ENCODE results near the gene SLAMF1.
"Not testable (repeated sequence)": the region's sequence is repeated elsewhere in the genome, so short reads cannot be mapped to it uniquely, and the experiment has no call there.

The SLAMF1 gene

GRCh38 chr1:160560045-160560705 is 86.7 kb downstream of the SLAMF1 start:
- H3K27ac ChIP-seq (ENCODE audit: low read depth, low read length) = no peak overlapping the region
- H2BK5ac ChIP-seq (ENCODE audit: low read length) = no peak overlapping the region
- no peaks in the 10 kb centered on the region for H3K79me2 ChIP-seq (ENCODE audit: control insufficient read depth, insufficient read depth, low read length)
- H3K27me3 ChIP-seq (ENCODE audit: insufficient read depth, low read length, poor library complexity) = no peaks in the 10 kb centered on the region
- no CpG with 5 or more reads among the region's 4 CpGs for WGBS (ENCODE audit: extremely low coverage, insufficient coverage, low lambda C conversion rate)
- no peak overlapping the region for H2BK120ac ChIP-seq (ENCODE audit: low read depth, low read length)
- no peak overlapping the region for H3K18ac ChIP-seq (ENCODE audit: low read length)
- no peak overlapping the region for H3K4ac ChIP-seq (ENCODE audit: low read depth, low read length)
- no peaks in the 10 kb centered on the region for H3K36me3 ChIP-seq (ENCODE audit: control insufficient read depth, insufficient read depth, low read length)
- H3K4me3 ChIP-seq (ENCODE audit: low read length) = no peak overlapping the region
- no peak overlapping the region for H4K5ac ChIP-seq (ENCODE audit: low read length)
- no peak overlapping the region for H2BK15ac ChIP-seq (replicated peaks; ENCODE audit: low read depth)
- H3K9ac ChIP-seq (ENCODE audit: low read length) = no peak overlapping the region
- no peak overlapping the region for H3K4me2 ChIP-seq (ENCODE audit: low read length)
- no peak overlapping the region for H2AK5ac ChIP-seq (ENCODE audit: low read length)
- no peak overlapping the region for H3K23ac ChIP-seq (ENCODE audit: low read length)
- no peaks in the 10 kb centered on the region for H3K79me1 ChIP-seq (ENCODE audit: low read length)
- H3K56ac ChIP-seq (ENCODE audit: low read length) = no peak overlapping the region
- H4K8ac ChIP-seq (ENCODE audit: low read depth, low read length) = no peak overlapping the region
- no peaks in the 10 kb centered on the region for H3K4me1 ChIP-seq (ENCODE audit: control insufficient read depth, low read depth, low read length)
- no peak for DNase-seq

DNA sequence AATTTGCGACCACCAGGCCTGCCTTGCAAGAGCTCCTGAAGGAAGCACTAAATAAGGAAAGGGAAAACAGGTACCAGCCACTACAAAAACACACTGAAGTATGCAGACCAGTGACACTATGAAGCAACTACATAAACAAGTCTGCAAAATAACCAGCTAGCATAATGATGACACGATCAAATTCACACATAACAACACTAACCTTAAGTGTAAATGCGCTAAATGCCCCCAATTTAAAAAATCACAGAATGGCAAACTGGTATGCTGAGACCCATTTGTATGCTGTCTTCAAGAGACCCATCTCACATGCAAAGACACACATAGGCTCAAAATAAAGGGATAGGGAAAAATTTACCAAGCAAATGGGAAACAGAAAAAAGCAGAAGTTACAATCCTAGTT is 87.4 kb downstream of the SLAMF1 start:
- not testable (repeated sequence) for H2BK120ac ChIP-seq (ENCODE audit: low read depth, low read length); H3K79me1 ChIP-seq (ENCODE audit: low read length); H3K4ac ChIP-seq (ENCODE audit: low read depth, low read length); H3K27ac ChIP-seq (ENCODE audit: low read depth, low read length); H3K23ac ChIP-seq (ENCODE audit: low read length); H3K27me3 ChIP-seq (ENCODE audit: insufficient read depth, low read length, poor library complexity); H2BK15ac ChIP-seq (replicated peaks; ENCODE audit: low read depth); H3K36me3 ChIP-seq (ENCODE audit: control insufficient read depth, insufficient read depth, low read length); H3K4me1 ChIP-seq (ENCODE audit: control insufficient read depth, low read depth, low read length); DNase-seq; H2AK5ac ChIP-seq (ENCODE audit: low read length); H4K5ac ChIP-seq (ENCODE audit: low read length); H3K56ac ChIP-seq (ENCODE audit: low read length); H3K4me3 ChIP-seq (ENCODE audit: low read length); H3K18ac ChIP-seq (ENCODE audit: low read length); H3K4me2 ChIP-seq (ENCODE audit: low read length); H2BK5ac ChIP-seq (ENCODE audit: low read length); H3K79me2 ChIP-seq (ENCODE audit: control insufficient read depth, insufficient read depth, low read length); H3K9ac ChIP-seq (ENCODE audit: low read length); H4K8ac ChIP-seq (ENCODE audit: low read depth, low read length)
- no CpG with 5 or more reads among the region's 3 CpGs for WGBS (ENCODE audit: extremely low coverage, insufficient coverage, low lambda C conversion rate)

- Histone ChIP-seq H3K27me3 (ENCODE audit: insufficient read depth, low read length, poor library complexity) (no peaks in the 10 kb centered on the region), H2AK5ac (ENCODE audit: low read length) (no peak overlapping the region), H2BK15ac (replicated peaks; ENCODE audit: low read depth) (no peak overlapping the region), H3K18ac (ENCODE audit: low read length) (no peak overlapping the region), H3K9ac (ENCODE audit: low read length) (no peak overlapping the region), H3K56ac (ENCODE audit: low read length) (no peak overlapping the region), H3K36me3 (ENCODE audit: control insufficient read depth, insufficient read depth, low read length) (no peaks in the 10 kb centered on the region), H3K79me2 (ENCODE audit: control insufficient read depth, insufficient read depth, low read length) (no peaks in the 10 kb centered on the region), H3K27ac (ENCODE audit: low read depth, low read length) (no peak overlapping the region), H3K79me1 (ENCODE audit: low read length) (no peaks in the 10 kb centered on the region), H3K4me2 (ENCODE audit: low read length) (no peak overlapping the region), H4K8ac (ENCODE audit: low read depth, low read length) (no peak overlapping the region), H2BK5ac (ENCODE audit: low read length) (no peak overlapping the region), H4K5ac (ENCODE audit: low read length) (no peak overlapping the region), H3K4ac (ENCODE audit: low read depth, low read length) (no peak overlapping the region), H3K4me3 (ENCODE audit: low read length) (no peak overlapping the region), H2BK120ac (ENCODE audit: low read depth, low read length) (no peak overlapping the region), H3K4me1 (ENCODE audit: control insufficient read depth, low read depth, low read length) (no peaks in the 10 kb centered on the region), H3K23ac (ENCODE audit: low read length) (no peak overlapping the region)
- WGBS (ENCODE audit: extremely low coverage, insufficient coverage, low lambda C conversion rate) = no CpG with 5 or more reads among the region's 4 CpGs
- DNase-seq = no peak
These were observed 88.0 kb downstream of the SLAMF1 start for GRCh38 chr1:160558660-160559380.
